Body of pancreas (tissue), 4 donors: ENCODE measurements around the gene NTRK2. TPM values are rescaled to one million over a fixed set of nuclear protein-coding genes. Genes with fewer than 3 reads are reported as not detected.

Experiments used
- ATAC-seq: fragments of 150-250 bp; one replicate; pipeline ENCODE4 v1.9.1; 2016
- DNase-seq, 4 donors: peaks; one replicate each; pipeline ENCODE4 v3.0.0-alpha.2; 2019
- H3K27ac ChIP-seq, 4 donors: fragments of 200-600 bp; sonication (generic); 1 replicate in 3 of 4; 2 replicates in 1 of 4; pipeline versions ENCODE4 v1.5.1 to v1.6.1; 2016 to 2019; ENCODE audit warnings: mild to moderate bottlenecking in 1 of 4, mixed read lengths in 1 of 4, moderate library complexity in 1 of 4
- H3K27me3 ChIP-seq, 2 donors: fragments of 200-600 bp; sonication (generic); one replicate each; pipeline ENCODE4 v1.6.0; 2016; ENCODE audit warnings: mild to moderate bottlenecking in 1 of 2
- H3K36me3 ChIP-seq, 2 donors: fragments of 200-600 bp; sonication (generic); replicated peaks in 1 of 2; 2 replicates each; pipeline ENCODE4 v1.5.1; 2016; ENCODE audit warnings: low read depth in 2 of 2; ENCODE audit not compliant: insufficient read depth in 1 of 2
- H3K4me1 ChIP-seq: fragments of 200-600 bp; sonication (generic); one replicate; pipeline ENCODE4 v1.6.0; 2016
- H3K4me3 ChIP-seq, 2 donors: fragments of 200-600 bp; sonication (generic); 1 replicate in 1 of 2; 2 replicates in 1 of 2; pipeline ENCODE4 v1.5.1; 2016 to 2019
- H3K9me3 ChIP-seq, 3 donors: fragments of 200-600 bp; sonication (generic); 1 replicate in 2 of 3; 2 replicates in 1 of 3; pipeline ENCODE4 v1.5.1; 2016
- CTCF ChIP-seq, 7 experiments: fragments of 450-650 bp in 4 of 7; fragments of 200-600 bp in 3 of 7; sonication (generic) in 3 of 7; IDR thresholded peaks; one replicate each; pipeline ENCODE4 v1.5.1; 2016 to 2019; ENCODE audit warnings: antibody characterized with exemption in 7 of 7
- POLR2A ChIP-seq, 3 donors: fragments of 450-650 bp; IDR thresholded peaks; one replicate each; pipeline ENCODE4 v1.6.1; 2016; ENCODE audit warnings: antibody characterized with exemption in 3 of 3, mild to moderate bottlenecking in 2 of 3
- WGBS, 2 donors: methylation state at CpG; one replicate each; pipeline ENCODE4 v1.1.5; 2017; 5-methylcytosine and 5-hydroxymethylcytosine counted together
- intact Hi-C: fragments of 100-400 bp; cut with DNase I; formaldehyde crosslinking; loops from one replicate; pipeline ENCODE4 v1.15.1; 2023
- total RNA-seq, 2 donors: library from RNA; depleted of rRNA; stranded (reverse); fragments of >200 nt; gene quantifications; one replicate each; pipeline ENCODE4 v1.1.0, GENCODE V29; 2016

Gene NTRK2
- total RNA-seq, 2 donors from 2014 or later: 20.5 to 37.9 TPM

- no peak for ATAC-seq
- no peak overlapping the region for H3K4me3 ChIP-seq
- no peaks in the 10 kb centered on the region for H3K27me3 ChIP-seq
- WGBS, 2 donors: 74% methylated on average over 3 of the region's 3 CpGs
- no peak for TF ChIP-seq POLR2A (IDR thresholded peaks at IDR 0.05)
- no peak for TF ChIP-seq CTCF (IDR thresholded peaks at IDR 0.05)
- DNase-seq: no peak
- intact Hi-C loops: no loop called here
- H3K9me3 ChIP-seq: no peaks in the 10 kb centered on the region
- H3K27ac ChIP-seq: no peak overlapping the region
- no peaks in the 10 kb centered on the region for H3K36me3 ChIP-seq
- no peaks in the 10 kb centered on the region for H3K4me1 ChIP-seq
Measured at GRCh38 chr9:84929068-84929467, 259.5 kb downstream of the NTRK2 start.

GRCh38 chr9:84932915-84933527, 263.5 kb downstream of the NTRK2 start:
- DNase-seq (no peak), ATAC-seq (no peak)
- 70 to 77% methylated on average over 6 of the region's 6 CpGs for WGBS, 2 donors
- TF ChIP-seq POLR2A (IDR thresholded peaks at IDR 0.05) (no peak), CTCF (IDR thresholded peaks at IDR 0.05) (peak in 3 of 7 experiments; percentile 7 to 12 (median 9))
- H3K27ac ChIP-seq: no peak overlapping the region
- no peaks in the 10 kb centered on the region for H3K27me3 ChIP-seq
- no peaks in the 10 kb centered on the region for H3K4me1 ChIP-seq
- no peak overlapping the region for H3K4me3 ChIP-seq
- H3K36me3 ChIP-seq: no peaks in the 10 kb centered on the region
- intact Hi-C loops: no loop called here
- H3K9me3 ChIP-seq: no peaks in the 10 kb centered on the region

GRCh38 chr9:84935528-84936117, 266.1 kb downstream of the NTRK2 start:
- intact Hi-C loops: no loop called here
- Histone ChIP-seq H3K4me1 (no peaks in the 10 kb centered on the region), H3K27ac (no peak overlapping the region), H3K27me3 (no peaks in the 10 kb centered on the region), H3K4me3 (no peak overlapping the region), H3K36me3 (no peaks in the 10 kb centered on the region), H3K9me3 (no peaks in the 10 kb centered on the region)
- ATAC-seq (no peak), DNase-seq (no peak)
- TF ChIP-seq CTCF (IDR thresholded peaks at IDR 0.05): no peak
- TF ChIP-seq POLR2A (IDR thresholded peaks at IDR 0.05): no peak

DNA sequence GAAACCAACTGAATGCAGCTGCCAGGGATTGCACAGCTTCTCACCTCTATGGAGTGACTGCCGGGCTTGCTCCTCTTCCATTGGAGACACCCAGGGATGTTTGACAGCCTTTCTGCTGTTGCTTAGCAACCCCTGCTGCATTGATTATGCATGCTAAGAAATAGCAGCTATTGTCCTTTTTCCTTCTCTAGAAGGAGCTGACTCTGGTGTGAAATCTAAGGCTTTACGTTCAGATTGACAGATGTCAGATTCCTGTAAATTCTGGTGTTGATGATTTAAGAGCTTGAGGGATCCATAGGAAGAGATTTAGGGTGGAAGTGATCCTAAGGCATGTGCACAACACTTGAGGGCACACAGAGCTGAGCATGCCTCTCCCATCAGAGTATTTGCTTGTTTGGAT, 267.7 kb downstream of the NTRK2 start:
- intact Hi-C loops: no loop called here
- no peaks in the 10 kb centered on the region for H3K9me3 ChIP-seq
- DNase-seq: no peak
- ATAC-seq: no peak
- WGBS, 2 donors: 60 to 89% methylated on average over 2 of the region's 2 CpGs
- no peaks in the 10 kb centered on the region for H3K27me3 ChIP-seq
- no peaks in the 10 kb centered on the region for H3K4me1 ChIP-seq
- H3K4me3 ChIP-seq: no peak overlapping the region
- TF ChIP-seq POLR2A (IDR thresholded peaks at IDR 0.05) (no peak), CTCF (IDR thresholded peaks at IDR 0.05) (no peak)
- no peak overlapping the region for H3K27ac ChIP-seq
- H3K36me3 ChIP-seq: no peaks in the 10 kb centered on the region

- WGBS, 2 donors: 44 to 50% methylated on average over 3 of the region's 3 CpGs
- TF ChIP-seq POLR2A (IDR thresholded peaks at IDR 0.05) (no peak), CTCF (IDR thresholded peaks at IDR 0.05) (no peak)
- no peak overlapping the region for H3K27ac ChIP-seq
Measured at GRCh38 chr9:84937581-84937980, 268.1 kb downstream of the NTRK2 start.

More at GRCh38 chr9:84937581-84937980, 268.1 kb downstream of the NTRK2 start:
- H3K36me3 ChIP-seq: no peaks in the 10 kb centered on the region
- no peak overlapping the region for H3K4me3 ChIP-seq
- no peaks in the 10 kb centered on the region for H3K9me3 ChIP-seq
- H3K27me3 ChIP-seq: no peaks in the 10 kb centered on the region
- H3K4me1 ChIP-seq: no peaks in the 10 kb centered on the region
- intact Hi-C loops: no loop called here
- DNase-seq: no peak
- ATAC-seq: no peak
